Testis (tissue), 2 donors: Measurements from ENCODE around the gene DERA.

Source experiments
- CTCF ChIP-seq, 3 experiments: fragments of 450-650 bp in 2 of 3; fragments of 200-600 bp in 1 of 3; sonication (generic) in 1 of 3; IDR thresholded peaks; one replicate each; pipeline ENCODE4 v1.5.1; 2016 to 2019; ENCODE audit warnings: antibody characterized with exemption in 3 of 3, mild to moderate bottlenecking in 2 of 3, moderate library complexity in 1 of 3
- POLR2A ChIP-seq: fragments of 450-650 bp; IDR thresholded peaks from one replicate; pipeline ENCODE4 v1.6.1; 2017; ENCODE audit warnings: antibody characterized with exemption, mild to moderate bottlenecking, moderate library complexity

GRCh38 chr12:16016748-16017147 is 105.6 kb downstream of the DERA start:
- TF ChIP-seq CTCF (IDR thresholded peaks at IDR 0.05) (no peak), POLR2A (no peak)
